Measurements from ENCODE around the gene ZNF442. TPM values are rescaled to one million over a fixed set of nuclear protein-coding genes. Genes with fewer than 3 reads are reported as not detected.
"Not testable (repeated sequence)": the region's sequence is repeated elsewhere in the genome, so short reads cannot be mapped to it uniquely, and the experiment has no call there.

The ZNF442 gene
- total RNA-seq (1 to 10 TPM; 2.7 to 4.9 TPM), polyA plus RNA-seq (ENCODE audit: insufficient read depth, low read depth, low replicate concordance) (1.3 TPM)
- long read RNA-seq, donor 1, partial matches to known transcripts = 0 of 3 reads
- long read RNA-seq, donor 1, other reads (novel, unspliced or antisense) = 0 of 3 reads
- long read RNA-seq, donor 2 = 0 reads

GRCh38 chr19:12365236-12366162 is at the start of gene ZNF442:
Gene ZNF442, minus strand, starts transcription at chr19:12365683. Its CDS starts 2,052 bp downstream, at chr19:12363631.
- Histone ChIP-seq H3K36me3 (ENCODE audit: low read depth, missing control alignments) (no peaks in the 10 kb centered on the region), H3K27me3 (no peaks in the 10 kb centered on the region), H3K4me1 (peaks cover 4% of the 10 kb centered on the region), H3K9me3 (no peaks in the 10 kb centered on the region), H3K27ac (peak within 1 kb of the TSS; percentile 87 to 91), H3K4me3 (peak within 1 kb of the TSS; percentile 72 to 90)
- intact Hi-C loops (cut with DNase I; ENCODE audit: low total_unique reads) = no loop called here
- TF ChIP-seq CTCF (IDR thresholded peaks at IDR 0.05) (peak; percentile 35 to 43 (median 40)), POLR2A (IDR thresholded peaks at IDR 0.05) (no peak)
- 0 to 1% methylated on average over 38 to 48 of the region's 51 CpGs for WGBS, 2 donors
- DNase-seq = peak; percentile 98

GRCh38 chr19:12411893-12412292 is 46.4 kb upstream of the ZNF442 start:
- Histone ChIP-seq H3K9me3 (no peaks in the 10 kb centered on the region), H3K27ac (no peak overlapping the region), H3K36me3 (ENCODE audit: low read depth, missing control alignments) (no peaks in the 10 kb centered on the region), H3K27me3 (no peaks in the 10 kb centered on the region), H3K4me3 (no peak overlapping the region), H3K4me1 (no peaks in the 10 kb centered on the region)
- WGBS, 2 donors = 92 to 100% methylated on average over 2 of the region's 2 CpGs
- TF ChIP-seq CTCF (IDR thresholded peaks at IDR 0.05) = no peak
- no peak for TF ChIP-seq POLR2A (IDR thresholded peaks at IDR 0.05)
- no peak for DNase-seq
- intact Hi-C loops (cut with DNase I; ENCODE audit: low total_unique reads) = no loop called here

GRCh38 chr19:12400633-12401502 is 35.4 kb upstream of the ZNF442 start, which contains the start of gene ZNF799:
Gene ZNF799, minus strand, starts transcription at chr19:12401271. Its CDS starts 201 bp downstream, at chr19:12401070.
- 0 to 1% methylated on average over 11 to 49 of the region's 71 CpGs for WGBS, 2 donors
- Histone ChIP-seq H3K9me3 (no peaks in the 10 kb centered on the region), H3K27ac (peak within 1 kb of the TSS; percentile 47 to 56), H3K27me3 (no peaks in the 10 kb centered on the region), H3K4me3 (peak within 1 kb of the TSS; percentile 69 to 82), H3K36me3 (ENCODE audit: low read depth, missing control alignments) (no peaks in the 10 kb centered on the region), H3K4me1 (no peaks in the 10 kb centered on the region)
- TF ChIP-seq POLR2A (IDR thresholded peaks at IDR 0.05) (peak; percentile 52), CTCF (IDR thresholded peaks at IDR 0.05) (peak in 1 of 3 experiments; percentile 19)
- intact Hi-C loops (cut with DNase I; ENCODE audit: low total_unique reads) = no loop called here
- peak; percentile 100 for DNase-seq

GRCh38 chr19:12399901-12400632 is 34.6 kb upstream of the ZNF442 start:
- 4 to 8% methylated on average over 10 to 23 of the region's 23 CpGs for WGBS, 2 donors
- H3K27me3 ChIP-seq; H3K36me3 ChIP-seq (ENCODE audit: low read depth, missing control alignments); intact Hi-C loops (cut with DNase I; ENCODE audit: low total_unique reads); H3K4me1 ChIP-seq; H3K9me3 ChIP-seq: not testable (repeated sequence)
- Histone ChIP-seq H3K4me3 (peak overlapping the region; percentile 69 to 82), H3K27ac (peak overlapping the region; percentile 47 to 56)
- peak; percentile 22 for DNase-seq

GRCh38 chr19:12391148-12391547 is 25.7 kb upstream of the ZNF442 start:
- H3K36me3 ChIP-seq (ENCODE audit: low read depth, missing control alignments); H3K4me3 ChIP-seq; H3K9me3 ChIP-seq; H3K4me1 ChIP-seq; DNase-seq; intact Hi-C loops (cut with DNase I; ENCODE audit: low total_unique reads); H3K27ac ChIP-seq; H3K27me3 ChIP-seq: not testable (repeated sequence)
- WGBS, 2 donors = 96 to 98% methylated on average over 6 of the region's 6 CpGs

GRCh38 chr19:12386365-12386764 is 20.9 kb upstream of the ZNF442 start:
- DNase-seq; H3K27ac ChIP-seq; H3K9me3 ChIP-seq; H3K4me3 ChIP-seq; intact Hi-C loops (cut with DNase I; ENCODE audit: low total_unique reads); H3K27me3 ChIP-seq; H3K4me1 ChIP-seq; H3K36me3 ChIP-seq (ENCODE audit: low read depth, missing control alignments): not testable (repeated sequence)
- 88 to 92% methylated on average over 2 of the region's 2 CpGs for whole genome bisulfite sequencing, 2 donors
